HepG2 (cell line): ENCODE results near the gene BMPR2.

Experiments
- CC2D1A ChIP-seq: sonication (generic); formaldehyde crosslinking; IDR thresholded peaks from 2 replicates; pipeline ENCODE4 v1.8.1; 2023; ENCODE audit warnings: mild to moderate bottlenecking, missing genetic modification reagents
- CCAR2 ChIP-seq: fragments of 200-400 bp; formaldehyde crosslinking; optimal IDR thresholded peaks from 2 replicates; pipeline ENCODE3; 2018; ENCODE audit warnings: low read depth, mild to moderate bottlenecking, low read length, moderate library complexity
- KDM1A ChIP-seq: IDR thresholded peaks from 2 replicates; pipeline ENCODE4 v1.6.1; 2016; ENCODE audit warnings: missing compliant biosample characterization
- POLR2A ChIP-seq, 2 experiments: IDR thresholded peaks; 2 replicates each; pipeline ENCODE4 v1.6.1; 2011; ENCODE audit warnings: low read depth in 2 of 2, low read length in 2 of 2, mild to moderate bottlenecking in 1 of 2, moderate library complexity in 1 of 2; ENCODE audit not compliant: insufficient read depth in 1 of 2
- TF ChIP-seq, protein P1 (sequence below): sonication (generic); formaldehyde crosslinking; IDR thresholded peaks from 2 replicates; pipeline ENCODE4 v1.9.0; 2022; ENCODE audit warnings: missing genetic modification reagents, mild to moderate bottlenecking, borderline replicate concordance
- TF ChIP-seq, protein P2 (sequence below): sonication (generic); formaldehyde crosslinking; IDR thresholded peaks from 2 replicates; pipeline ENCODE4 v1.5.0; 2020; ENCODE audit warnings: mild to moderate bottlenecking, missing genetic modification reagents, moderate library complexity

DNA sequence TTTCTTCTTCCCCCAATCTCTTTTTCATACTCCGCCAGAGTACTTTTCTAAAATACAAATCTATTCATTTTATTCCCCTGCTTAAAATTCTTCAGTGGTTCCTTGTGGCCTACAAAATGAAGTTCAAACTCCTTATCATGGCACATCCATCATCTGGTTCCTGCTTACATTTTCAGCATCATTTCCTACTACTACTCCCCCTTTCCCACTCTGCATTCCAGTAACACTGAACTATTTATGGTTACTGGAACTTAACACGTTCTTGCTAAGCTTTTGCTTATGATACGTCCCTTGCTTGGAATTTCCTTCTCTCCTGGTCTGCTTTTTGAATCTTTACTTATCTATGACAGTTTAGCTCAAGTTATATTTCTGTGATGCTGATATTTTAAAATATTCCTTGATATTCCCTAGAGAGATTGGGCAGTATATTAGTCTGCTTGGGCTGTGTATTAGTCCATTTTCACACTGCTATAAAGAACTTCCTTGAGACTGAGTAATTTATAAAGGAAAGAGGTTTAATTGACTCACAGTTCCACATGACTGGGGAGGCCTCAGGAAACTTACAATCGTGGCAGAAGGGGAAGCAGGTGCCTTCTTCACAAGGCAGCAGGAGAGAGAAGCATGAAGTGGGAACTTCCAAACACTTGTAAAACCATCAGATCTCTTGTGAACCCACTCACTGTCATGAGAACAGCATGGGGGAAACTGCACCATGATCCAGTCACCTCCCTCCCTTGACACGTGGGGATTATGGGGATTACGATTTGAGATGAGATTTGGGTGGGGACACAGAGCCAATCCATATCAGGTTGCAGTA lies 53.2 kb downstream of the BMPR2 start:
- TF ChIP-seq CC2D1A (CRISPR knock-in tag) (no peak), POLR2A (IDR thresholded peaks at IDR 0.05; ENCODE audit: insufficient read depth in 1 of 2, low read depth in 2 of 2, low read length in 2 of 2) (no peak), KDM1A (CRISPR knock-in tag) (no peak), CCAR2 (no peak)
- TF ChIP-seq, protein P1, sequence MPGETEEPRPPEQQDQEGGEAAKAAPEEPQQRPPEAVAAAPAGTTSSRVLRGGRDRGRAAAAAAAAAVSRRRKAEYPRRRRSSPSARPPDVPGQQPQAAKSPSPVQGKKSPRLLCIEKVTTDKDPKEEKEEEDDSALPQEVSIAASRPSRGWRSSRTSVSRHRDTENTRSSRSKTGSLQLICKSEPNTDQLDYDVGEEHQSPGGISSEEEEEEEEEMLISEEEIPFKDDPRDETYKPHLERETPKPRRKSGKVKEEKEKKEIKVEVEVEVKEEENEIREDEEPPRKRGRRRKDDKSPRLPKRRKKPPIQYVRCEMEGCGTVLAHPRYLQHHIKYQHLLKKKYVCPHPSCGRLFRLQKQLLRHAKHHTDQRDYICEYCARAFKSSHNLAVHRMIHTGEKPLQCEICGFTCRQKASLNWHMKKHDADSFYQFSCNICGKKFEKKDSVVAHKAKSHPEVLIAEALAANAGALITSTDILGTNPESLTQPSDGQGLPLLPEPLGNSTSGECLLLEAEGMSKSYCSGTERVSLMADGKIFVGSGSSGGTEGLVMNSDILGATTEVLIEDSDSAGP: no peak
- TF ChIP-seq, protein P2, sequence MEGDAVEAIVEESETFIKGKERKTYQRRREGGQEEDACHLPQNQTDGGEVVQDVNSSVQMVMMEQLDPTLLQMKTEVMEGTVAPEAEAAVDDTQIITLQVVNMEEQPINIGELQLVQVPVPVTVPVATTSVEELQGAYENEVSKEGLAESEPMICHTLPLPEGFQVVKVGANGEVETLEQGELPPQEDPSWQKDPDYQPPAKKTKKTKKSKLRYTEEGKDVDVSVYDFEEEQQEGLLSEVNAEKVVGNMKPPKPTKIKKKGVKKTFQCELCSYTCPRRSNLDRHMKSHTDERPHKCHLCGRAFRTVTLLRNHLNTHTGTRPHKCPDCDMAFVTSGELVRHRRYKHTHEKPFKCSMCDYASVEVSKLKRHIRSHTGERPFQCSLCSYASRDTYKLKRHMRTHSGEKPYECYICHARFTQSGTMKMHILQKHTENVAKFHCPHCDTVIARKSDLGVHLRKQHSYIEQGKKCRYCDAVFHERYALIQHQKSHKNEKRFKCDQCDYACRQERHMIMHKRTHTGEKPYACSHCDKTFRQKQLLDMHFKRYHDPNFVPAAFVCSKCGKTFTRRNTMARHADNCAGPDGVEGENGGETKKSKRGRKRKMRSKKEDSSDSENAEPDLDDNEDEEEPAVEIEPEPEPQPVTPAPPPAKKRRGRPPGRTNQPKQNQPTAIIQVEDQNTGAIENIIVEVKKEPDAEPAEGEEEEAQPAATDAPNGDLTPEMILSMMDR (CRISPR knock-in tag): no peak
